Activated CD4-positive, alpha-beta T cell treated with anti-CD3 and anti-CD28 coated beads for 1 hour (primary cell): ENCODE data around the gene TXNDC11.

ENCODE experiments used
- DNase-seq: peaks from one replicate; pipeline ENCODE4 v3.0.0-alpha.2; 2020

TXNDC11 gene

GRCh38 chr16:11673091-11674000 lies 69.3 kb downstream of the TXNDC11 start:
- no peak for DNase-seq

GRCh38 chr16:11672206-11673090 lies 70.2 kb downstream of the TXNDC11 start:
- no peak for DNase-seq

GRCh38 chr16:11671676-11672075 lies 71.0 kb downstream of the TXNDC11 start:
- no peak for DNase-seq

- no peak for DNase-seq
Observed at GRCh38 chr16:11671271-11671670, 71.4 kb downstream of the TXNDC11 start.

GRCh38 chr16:11670171-11671131 lies 72.2 kb downstream of the TXNDC11 start:
- no peak for DNase-seq

GRCh38 chr16:11669380-11670146 lies 73.1 kb downstream of the TXNDC11 start:
- DNase-seq, result no peak

- DNase-seq, result no peak
Observed at GRCh38 chr16:11668623-11669379, 73.9 kb downstream of the TXNDC11 start.

- DNase-seq, result peak; percentile 73
Observed at GRCh38 chr16:11667824-11668622, 74.6 kb downstream of the TXNDC11 start, which contains the start of gene SNN. Gene SNN, plus strand, starts transcription at chr16:11668455. Its CDS starts 7,605 bp downstream, at chr16:11676060.

- no peak for DNase-seq
Observed at GRCh38 chr16:11667221-11667823, 75.3 kb downstream of the TXNDC11 start.

- no peak for DNase-seq
Observed at GRCh38 chr16:11666103-11667055, 76.3 kb downstream of the TXNDC11 start.

GRCh38 chr16:11665071-11665491 lies 77.6 kb downstream of the TXNDC11 start:
- DNase-seq, result no peak

GRCh38 chr16:11662582-11662981 lies 80.1 kb downstream of the TXNDC11 start:
- no peak for DNase-seq

- no peak for DNase-seq
Observed at GRCh38 chr16:11660565-11660964, 82.1 kb downstream of the TXNDC11 start.

GRCh38 chr16:11658896-11659708 lies 83.6 kb downstream of the TXNDC11 start:
- DNase-seq, result no peak

- DNase-seq, result no peak
Observed at GRCh38 chr16:11657556-11657955, 85.1 kb downstream of the TXNDC11 start.

GRCh38 chr16:11655655-11656054 lies 87.0 kb downstream of the TXNDC11 start:
- DNase-seq, result no peak

- DNase-seq, result no peak
Observed at GRCh38 chr16:11651796-11652195, 90.9 kb downstream of the TXNDC11 start.
